HCT116 (cell line): ENCODE measurements around the gene IBSP. TPM values are rescaled to one million over a fixed set of nuclear protein-coding genes. Genes with fewer than 3 reads are reported as not detected.

Experiments used
- ATAC-seq: fragments of 200-7000 bp; cut with Tn5 transposase; 2 replicates; pipeline ENCODE4 v1.9.1; 2020; ENCODE audit warnings: mild to moderate bottlenecking, moderate library complexity
- BruUV-seq: library from RNA; stranded (reverse); fragments of 400-500 nt; replicated peaks from 2 replicates; lab custom pipeline; 2021; lab: Mats Ljungman, UMichigan
- CTCF ChIA-PET: fragments of 300-600 bp; sonication (Branson Sonifier 250); formaldehyde crosslinking; loops from one replicate; lab custom pipeline; 2021; ENCODE audit warnings: antibody characterized with exemption; lab: Charles Lee
- POLR2A ChIA-PET: fragments of 300-600, 350-600 bp; sonication (Branson Sonifier 250); formaldehyde crosslinking; loops from one replicate; lab custom pipeline; 2021; ENCODE audit warnings: antibody characterized with exemption; lab: Charles Lee
- RAD21 ChIA-PET, 2 experiments: fragments of 300-600 bp; sonication (Branson Sonifier 250); formaldehyde crosslinking; loops; one replicate each; lab custom pipeline; 2023; ENCODE audit warnings: low total read pairs in 2 of 2; ENCODE audit not compliant: uncharacterized antibody in 2 of 2, unreplicated experiment in 2 of 2, low non-redundant PET in 1 of 2; lab: Charles Lee
- DNase-seq: peaks from one replicate; pipeline ENCODE4 v3.0.0-alpha.2; 2010; ENCODE audit warnings: low read depth, low spot score
- H2AFZ ChIP-seq: fragments of 200-600 bp; shearing (Covaris generic), sonication (generic); 2 replicates; pipeline ENCODE4 v1.6.1; 2017; ENCODE audit warnings: low read depth, mixed run types, mixed read lengths, antibody characterized with exemption, low read length; ENCODE audit not compliant: poor library complexity, severe bottlenecking
- H3K27ac ChIP-seq: 2 replicates; pipeline ENCODE4 v1.5.1; 2012; ENCODE audit warnings: low read depth, low read length
- H3K27me3 ChIP-seq: fragments of 200-600 bp; sonication (generic); 2 replicates; pipeline ENCODE4 v1.6.1; 2016; ENCODE audit warnings: mixed run types, low read length, mixed read lengths; ENCODE audit not compliant: insufficient read depth
- H3K36me3 ChIP-seq, 2 experiments: fragments of 200-500 bp in 1 of 2; fragments of 200-600 bp in 1 of 2; sonication (Bioruptor generic) in 1 of 2; sonication (generic) in 1 of 2; 2 replicates each; pipeline versions ENCODE4 v1.5.1 to v1.6.1; 2014 to 2016; ENCODE audit warnings: low read length in 2 of 2, inconsistent platforms in 1 of 2, mixed read lengths in 1 of 2, mixed run types in 1 of 2; ENCODE audit not compliant: insufficient read depth in 2 of 2, control insufficient read depth in 1 of 2
- H3K4me1 ChIP-seq, 2 experiments: fragments of 200-600 bp in 1 of 2; sonication (generic) in 1 of 2; 2 replicates each; pipeline versions ENCODE4 v1.5.1 to v1.6.1; 2012 to 2017; ENCODE audit warnings: low read length in 2 of 2, inconsistent platforms in 1 of 2, mild to moderate bottlenecking in 1 of 2, mixed read lengths in 1 of 2, mixed run types in 1 of 2, moderate library complexity in 1 of 2; ENCODE audit not compliant: insufficient read depth in 2 of 2, control insufficient read depth in 1 of 2
- H3K4me2 ChIP-seq: fragments of 200-600 bp; sonication (generic); 2 replicates; pipeline ENCODE4 v1.6.1; 2017; ENCODE audit warnings: mixed run types, low read length, mixed read lengths
- H3K4me3 ChIP-seq, 2 experiments: fragments of 200-600 bp in 1 of 2; sonication (generic) in 1 of 2; replicated peaks in 1 of 2; 2 replicates each; pipeline ENCODE4 v1.5.1; 2011 to 2016; ENCODE audit warnings: low read length in 2 of 2, control low read depth in 1 of 2, low read depth in 1 of 2, mild to moderate bottlenecking in 1 of 2, mixed read lengths in 1 of 2, mixed run types in 1 of 2
- H3K79me2 ChIP-seq: fragments of 200-600 bp; sonication (generic); 2 replicates; pipeline ENCODE4 v1.6.1; 2017; ENCODE audit warnings: mild to moderate bottlenecking, mixed run types, low read length, moderate library complexity, mixed read lengths; ENCODE audit not compliant: insufficient read depth
- H3K9ac ChIP-seq: fragments of 200-600 bp; sonication (generic); 2 replicates; pipeline ENCODE4 v1.6.1; 2016; ENCODE audit warnings: low read length, mixed read lengths
- H3K9me2 ChIP-seq: fragments of 200-600 bp; sonication (generic), shearing (Covaris generic); 2 replicates; pipeline ENCODE4 v1.6.1; 2017; ENCODE audit warnings: mixed run types, mild to moderate bottlenecking, moderate library complexity; ENCODE audit not compliant: insufficient read depth
- H3K9me3 ChIP-seq, 2 experiments: fragments of 200-500 bp in 1 of 2; fragments of 200-600 bp in 1 of 2; sonication (Bioruptor generic) in 1 of 2; sonication (generic) in 1 of 2; 2 replicates each; pipeline ENCODE4 v1.6.1; 2014 to 2017; ENCODE audit warnings: low read length in 2 of 2, mixed read lengths in 2 of 2, inconsistent platforms in 1 of 2, low read depth in 1 of 2, mild to moderate bottlenecking in 1 of 2, mixed run types in 1 of 2, moderate library complexity in 1 of 2; ENCODE audit not compliant: control insufficient read depth in 1 of 2, insufficient read depth in 1 of 2
- H4K20me1 ChIP-seq: fragments of 200-600 bp; sonication (generic), shearing (Covaris generic); 2 replicates; pipeline ENCODE4 v1.6.1; 2017; ENCODE audit warnings: mixed run types, mild to moderate bottlenecking, moderate library complexity; ENCODE audit not compliant: insufficient read depth
- CEBPB ChIP-seq: IDR thresholded peaks from 2 replicates; pipeline ENCODE4 v1.6.1; 2012; ENCODE audit warnings: low read depth
- CTCF ChIP-seq, 3 experiments: fragments of 200-600 bp in 1 of 3; sonication (generic) in 1 of 3; IDR thresholded peaks in 2 of 3; conservative IDR thresholded peaks in 1 of 3; 2 replicates each; pipeline ENCODE4 v1.5.1; 2012 to 2017; ENCODE audit warnings: low read depth in 2 of 3, low read length in 2 of 3, antibody characterized with exemption in 1 of 3, borderline replicate concordance in 1 of 3, control low read depth in 1 of 3, mild to moderate bottlenecking in 1 of 3, mixed read lengths in 1 of 3, mixed run types in 1 of 3, moderate library complexity in 1 of 3; ENCODE audit not compliant: insufficient read depth in 1 of 3
- EGR1 ChIP-seq: IDR thresholded peaks from 2 replicates; pipeline ENCODE4 v1.6.1; 2012; ENCODE audit warnings: low read depth
- ELF1 ChIP-seq: IDR thresholded peaks from 2 replicates; pipeline ENCODE4 v1.6.1; 2012; ENCODE audit warnings: low read depth, borderline replicate concordance
- EZH2 ChIP-seq: fragments of 200-600 bp; sonication (generic); IDR thresholded peaks from 2 replicates; pipeline ENCODE4 v1.6.1; 2017; ENCODE audit warnings: antibody characterized with exemption, mixed run types
- JUND ChIP-seq: IDR thresholded peaks from 2 replicates; pipeline ENCODE4 v1.6.1; 2012
- MAX ChIP-seq: IDR thresholded peaks from 2 replicates; pipeline ENCODE4 v1.6.1; 2012
- POLR2A ChIP-seq: IDR thresholded peaks from 2 replicates; pipeline ENCODE4 v1.7.0; 2011; ENCODE audit warnings: borderline replicate concordance; ENCODE audit not compliant: insufficient read depth, insufficient read length; ENCODE audit errors: extremely low read depth
- RAD21 ChIP-seq: IDR thresholded peaks from 2 replicates; pipeline ENCODE4 v1.6.1; 2012; ENCODE audit warnings: low read depth, mild to moderate bottlenecking
- SIN3A ChIP-seq: IDR thresholded peaks from 2 replicates; pipeline ENCODE4 v1.6.1; 2012; ENCODE audit warnings: low read depth
- SP1 ChIP-seq: IDR thresholded peaks from 2 replicates; pipeline ENCODE4 v1.6.1; 2012; ENCODE audit warnings: low read depth
- TCF7L2 ChIP-seq: IDR thresholded peaks from 2 replicates; pipeline ENCODE4 v1.7.0; 2011; ENCODE audit warnings: borderline replicate concordance, inconsistent platforms; ENCODE audit not compliant: insufficient read depth, insufficient read length; ENCODE audit errors: extremely low read depth
- YY1 ChIP-seq: IDR thresholded peaks from 2 replicates; pipeline ENCODE4 v1.6.1; 2011; ENCODE audit warnings: low read length, low read depth, moderate library complexity, mild to moderate bottlenecking; ENCODE audit not compliant: insufficient replicate concordance; ENCODE audit errors: extremely low read depth
- ZNF274 ChIP-seq: fragments of 200-500 bp; sonication (Bioruptor generic); IDR thresholded peaks from 2 replicates; pipeline ENCODE4 v1.6.1; 2014; ENCODE audit warnings: mild to moderate bottlenecking, low read depth, low read length, inconsistent platforms
- intact Hi-C: fragments of 100-400 bp; cut with micrococcal nuclease; formaldehyde crosslinking; loops from 2 replicates; pipeline ENCODE4 v1.10.0; 2022
- total RNA-seq: library from RNA; stranded (reverse); gene quantifications from one replicate; pipeline ENCODE4 v1.2.1, GENCODE V29; 2021; ENCODE audit not compliant: unreplicated experiment

Gene IBSP
- total RNA-seq, 1 experiment from 2014 or later, result not detected

DNA sequence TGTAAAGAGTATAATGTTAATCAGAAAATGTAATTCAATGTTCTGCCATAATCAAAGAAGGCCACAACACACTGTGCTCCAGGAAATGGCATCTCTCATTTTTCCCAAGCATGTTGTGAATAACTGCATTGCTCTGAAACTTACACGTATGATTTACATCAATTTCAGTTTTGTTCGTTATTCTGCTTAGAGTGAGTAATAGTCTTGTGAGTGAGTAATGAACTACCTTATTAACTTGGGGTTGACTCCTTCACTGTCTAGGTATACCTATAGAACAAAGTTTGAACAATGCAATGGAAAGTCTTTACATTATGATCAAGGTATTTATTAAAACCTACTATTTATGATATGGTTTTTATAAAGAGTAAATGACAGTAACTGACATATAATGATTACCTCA, 17.8 kb upstream of the IBSP start:
- Histone ChIP-seq H3K4me1 (no peaks in the 10 kb centered on the region), H4K20me1 (no peaks in the 10 kb centered on the region), H3K4me3 (no peak overlapping the region), H3K4me2 (no peak overlapping the region), H2AFZ (no peak overlapping the region), H3K9me3 (no peaks in the 10 kb centered on the region), H3K36me3 (no peaks in the 10 kb centered on the region), H3K27ac (no peak overlapping the region), H3K27me3 (no peaks in the 10 kb centered on the region), H3K9me2 (no peaks in the 10 kb centered on the region), H3K9ac (no peak overlapping the region), H3K79me2 (no peaks in the 10 kb centered on the region)
- DNase-seq, result no peak
- no peak for TF ChIP-seq TCF7L2
- TF ChIP-seq CTCF (IDR thresholded peaks at IDR 0.05 in 2 of 3, conservative IDR thresholded peaks at IDR 0.05 in 1 of 3; ENCODE audit: borderline replicate concordance in 1 of 3, insufficient read depth in 1 of 3, low read depth in 2 of 3, low read length in 2 of 3), result no peak
- TF ChIP-seq YY1, result no peak
- no peak for TF ChIP-seq SP1
- TF ChIP-seq JUND, result no peak
- no peak for TF ChIP-seq POLR2A
- no peak for TF ChIP-seq EGR1
- TF ChIP-seq CEBPB, result no peak
- no peak for TF ChIP-seq ELF1
- TF ChIP-seq ZNF274, result no peak
- TF ChIP-seq RAD21, result no peak
- TF ChIP-seq SIN3A, result no peak
- TF ChIP-seq EZH2, result no peak
- no peak for TF ChIP-seq MAX
- intact Hi-C loops, result no loop called here
- CTCF ChIA-PET, result no interaction called here
- POLR2A ChIA-PET, result no interaction called here
- ATAC-seq, result no peak
- RAD21 ChIA-PET, result no interaction called here
- BruUV-seq, result no TSS peak
